Neural progenitor cell (in vitro differentiated cells): ENCODE results near the gene NPY2R. TPM values are rescaled to one million over a fixed set of nuclear protein-coding genes. Genes with fewer than 3 reads are reported as not detected.

Experiments
- DNase-seq: peaks from one replicate; pipeline ENCODE4 v3.0.0-alpha.2; 2016; ENCODE audit warnings: low spot score
- H2AFZ ChIP-seq: fragments of 200-600 bp; sonication (generic); replicated peaks from 2 replicates; pipeline ENCODE4 v1.6.1; 2016; ENCODE audit warnings: antibody characterized with exemption
- H3F3A ChIP-seq: fragments of 200-600 bp; sonication (generic); 2 replicates; pipeline ENCODE4 v1.6.1; 2016; ENCODE audit warnings: antibody characterized with exemption, low read depth
- H3K27ac ChIP-seq: fragments of 200-600 bp; sonication (generic); 2 replicates; pipeline ENCODE4 v1.5.1; 2016; ENCODE audit warnings: mild to moderate bottlenecking
- H3K27me3 ChIP-seq: fragments of 200-600 bp; sonication (generic); 2 replicates; pipeline ENCODE4 v1.6.1; 2016; ENCODE audit warnings: mild to moderate bottlenecking, moderate library complexity
- H3K36me3 ChIP-seq: fragments of 200-600 bp; sonication (generic); 2 replicates; pipeline ENCODE4 v1.5.1; 2016
- H3K4me1 ChIP-seq: fragments of 200-600 bp; sonication (generic); 2 replicates; pipeline ENCODE4 v1.6.1; 2016; ENCODE audit warnings: mixed run types
- H3K4me2 ChIP-seq: fragments of 200-600 bp; sonication (generic); 2 replicates; pipeline ENCODE4 v1.6.1; 2016
- H3K4me3 ChIP-seq: fragments of 200-600 bp; sonication (generic); 2 replicates; pipeline ENCODE4 v1.5.1; 2016
- H3K79me2 ChIP-seq: fragments of 200-600 bp; sonication (generic); 2 replicates; pipeline ENCODE4 v1.6.1; 2016; ENCODE audit warnings: low read depth
- H3K9ac ChIP-seq: fragments of 200-600 bp; sonication (generic); 2 replicates; pipeline ENCODE4 v1.6.1; 2016
- H3K9me3 ChIP-seq: fragments of 200-600 bp; sonication (generic); 2 replicates; pipeline ENCODE4 v1.5.1; 2016; ENCODE audit warnings: low read depth
- H4K20me1 ChIP-seq: fragments of 200-600 bp; sonication (generic); 2 replicates; pipeline ENCODE4 v1.6.1; 2016; ENCODE audit warnings: low read depth
- H3K27ac Mint-ChIP-seq: 3 replicates; pipeline ENCODE4 v1.8.0; 2021; ENCODE audit warnings: mixed read lengths
- H3K27me3 Mint-ChIP-seq: 2 replicates; pipeline ENCODE4 v1.8.0; 2022; ENCODE audit warnings: low read depth, mild to moderate bottlenecking, inconsistent platforms, moderate library complexity, mixed read lengths; ENCODE audit not compliant: insufficient read depth
- H3K36me3 Mint-ChIP-seq: 3 replicates; pipeline ENCODE4 v1.8.0; 2021; ENCODE audit warnings: mixed read lengths
- H3K4me1 Mint-ChIP-seq: 3 replicates; pipeline ENCODE4 v1.8.0; 2021; ENCODE audit warnings: mixed read lengths
- H3K4me3 Mint-ChIP-seq: 3 replicates; pipeline ENCODE4 v1.8.0; 2021; ENCODE audit warnings: mild to moderate bottlenecking, moderate library complexity, mixed read lengths
- H3K9me3 Mint-ChIP-seq: 3 replicates; pipeline ENCODE4 v1.8.0; 2020; ENCODE audit warnings: mixed read lengths
- EZH2 ChIP-seq: fragments of 200-600 bp; sonication (generic); IDR thresholded peaks from 2 replicates; pipeline ENCODE4 v1.6.1; 2017; ENCODE audit warnings: antibody characterized with exemption, mild to moderate bottlenecking, moderate library complexity
- EZH2phosphoT487 ChIP-seq: fragments of 200-600 bp; sonication (generic); IDR thresholded peaks from 2 replicates; pipeline ENCODE4 v1.6.1; 2017; ENCODE audit warnings: antibody characterized with exemption
- total RNA-seq: library from RNA; depleted of rRNA; stranded (reverse); fragments of >200 nt; gene quantifications from 2 replicates; pipeline ENCODE4 v1.2.3, GENCODE V29; 2015; ENCODE audit warnings: low replicate concordance
- TF ChIP-seq, protein P1 (sequence below): fragments of 200-600 bp; sonication (generic); IDR thresholded peaks from 2 replicates; pipeline ENCODE4 v1.5.1; 2017; ENCODE audit warnings: antibody characterized with exemption, mild to moderate bottlenecking

NPY2R gene
- total RNA-seq, 1 donor from 2014 or later: 8.5 TPM

DNA sequence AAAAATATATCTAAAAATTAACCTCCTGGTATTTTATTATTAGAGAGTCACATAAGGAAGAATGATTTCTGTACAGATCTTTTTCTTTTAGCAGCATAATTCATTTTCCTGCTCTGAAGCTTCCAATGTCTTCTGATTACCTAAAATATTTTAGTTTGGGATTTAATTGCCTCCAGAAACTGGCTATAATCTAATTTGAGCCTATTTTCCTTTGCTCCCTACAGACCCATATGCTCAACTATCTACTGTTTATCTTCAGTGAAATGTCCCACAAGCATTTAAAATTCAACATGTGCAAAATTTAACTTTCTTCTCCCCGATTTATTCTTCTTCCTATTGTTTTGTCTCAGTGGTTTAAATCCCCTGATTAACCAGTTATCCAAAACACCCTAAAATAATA, 29.1 kb downstream of the NPY2R start:
- H3K36me3 ChIP-seq: no peaks in the 10 kb centered on the region
- no peak for TF ChIP-seq EZH2
- no peak for TF ChIP-seq EZH2phosphoT487
- TF ChIP-seq, protein P1, sequence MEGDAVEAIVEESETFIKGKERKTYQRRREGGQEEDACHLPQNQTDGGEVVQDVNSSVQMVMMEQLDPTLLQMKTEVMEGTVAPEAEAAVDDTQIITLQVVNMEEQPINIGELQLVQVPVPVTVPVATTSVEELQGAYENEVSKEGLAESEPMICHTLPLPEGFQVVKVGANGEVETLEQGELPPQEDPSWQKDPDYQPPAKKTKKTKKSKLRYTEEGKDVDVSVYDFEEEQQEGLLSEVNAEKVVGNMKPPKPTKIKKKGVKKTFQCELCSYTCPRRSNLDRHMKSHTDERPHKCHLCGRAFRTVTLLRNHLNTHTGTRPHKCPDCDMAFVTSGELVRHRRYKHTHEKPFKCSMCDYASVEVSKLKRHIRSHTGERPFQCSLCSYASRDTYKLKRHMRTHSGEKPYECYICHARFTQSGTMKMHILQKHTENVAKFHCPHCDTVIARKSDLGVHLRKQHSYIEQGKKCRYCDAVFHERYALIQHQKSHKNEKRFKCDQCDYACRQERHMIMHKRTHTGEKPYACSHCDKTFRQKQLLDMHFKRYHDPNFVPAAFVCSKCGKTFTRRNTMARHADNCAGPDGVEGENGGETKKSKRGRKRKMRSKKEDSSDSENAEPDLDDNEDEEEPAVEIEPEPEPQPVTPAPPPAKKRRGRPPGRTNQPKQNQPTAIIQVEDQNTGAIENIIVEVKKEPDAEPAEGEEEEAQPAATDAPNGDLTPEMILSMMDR: no peak
- no peak overlapping the region for H3K4me2 ChIP-seq
- Mint-ChIP-seq H3K27ac (no peak overlapping the region), H3K27me3 (no peaks in the 10 kb centered on the region), H3K4me3 (no peak overlapping the region), H3K9me3 (no peaks in the 10 kb centered on the region), H3K36me3 (no peaks in the 10 kb centered on the region), H3K4me1 (no peaks in the 10 kb centered on the region)
- H3K27ac ChIP-seq: no peak overlapping the region
- peaks cover 8% of the 10 kb centered on the region for H3K9me3 ChIP-seq
- H3K79me2 ChIP-seq: no peaks in the 10 kb centered on the region
- H3F3A ChIP-seq: no peaks in the 10 kb centered on the region
- H3K4me1 ChIP-seq: no peaks in the 10 kb centered on the region
- H3K9ac ChIP-seq: no peak overlapping the region
- H3K4me3 ChIP-seq: no peak overlapping the region
- no peaks in the 10 kb centered on the region for H4K20me1 ChIP-seq
- no peak for DNase-seq
- no peaks in the 10 kb centered on the region for H3K27me3 ChIP-seq
- no peak overlapping the region for H2AFZ ChIP-seq

DNA sequence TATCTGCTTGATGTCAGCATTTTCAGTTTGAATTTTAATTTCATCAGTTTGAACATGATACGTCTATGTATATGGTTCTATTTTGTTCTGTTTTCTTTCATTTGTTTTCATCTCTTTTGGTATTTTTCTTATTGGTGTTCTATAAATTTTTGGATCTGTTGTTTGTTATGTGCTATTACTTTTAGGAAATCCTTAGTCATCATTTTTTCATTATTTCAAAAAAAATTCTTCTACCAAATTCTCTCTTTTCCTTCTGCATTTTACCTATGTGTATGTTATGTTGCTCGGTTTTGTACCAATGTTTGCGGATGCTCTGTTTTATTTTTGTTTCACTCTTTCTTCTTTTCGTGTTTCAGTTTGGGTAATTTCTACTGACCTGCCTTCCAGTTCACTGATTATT, 32.8 kb downstream of the NPY2R start:
- H3K36me3 ChIP-seq: no peaks in the 10 kb centered on the region
- TF ChIP-seq EZH2 (no peak), EZH2phosphoT487 (no peak)
- TF ChIP-seq, protein P1: no peak

DNA sequence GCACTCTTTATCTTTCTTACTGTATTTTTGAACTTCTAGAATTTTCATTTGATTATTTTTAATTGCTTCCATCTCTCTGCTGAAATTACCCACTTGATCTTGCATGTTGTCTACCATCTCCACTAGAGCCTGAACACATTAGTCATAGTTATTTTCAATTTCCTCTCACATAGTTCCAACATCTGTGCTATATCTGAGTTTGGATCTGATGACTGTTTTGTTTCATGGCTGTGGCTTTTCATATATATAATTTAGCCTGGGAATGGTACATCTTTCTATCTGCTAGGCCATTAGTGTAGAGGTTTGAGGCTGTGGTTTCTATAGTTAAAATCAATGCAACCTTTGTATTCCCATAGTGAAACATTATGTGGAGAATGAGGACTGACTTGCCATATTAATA, 33.2 kb downstream of the NPY2R start:
- H3K9ac ChIP-seq: no peak overlapping the region
- H3K36me3 ChIP-seq: no peaks in the 10 kb centered on the region
- H2AFZ ChIP-seq: no peak overlapping the region
- Mint-ChIP-seq H3K4me3 (no peak overlapping the region), H3K4me1 (peaks cover under 1% of the 10 kb centered on the region), H3K9me3 (peaks cover 2% of the 10 kb centered on the region), H3K36me3 (no peaks in the 10 kb centered on the region), H3K27ac (no peak overlapping the region), H3K27me3 (peaks cover 5% of the 10 kb centered on the region)
- no peak overlapping the region for H3K27ac ChIP-seq
- H3K79me2 ChIP-seq: no peaks in the 10 kb centered on the region
- no peaks in the 10 kb centered on the region for H4K20me1 ChIP-seq
- H3K9me3 ChIP-seq: peaks cover 8% of the 10 kb centered on the region
- no peaks in the 10 kb centered on the region for H3K4me1 ChIP-seq
- H3F3A ChIP-seq: no peaks in the 10 kb centered on the region
- DNase-seq: no peak
- no peak overlapping the region for H3K4me2 ChIP-seq
- no peak overlapping the region for H3K4me3 ChIP-seq
- TF ChIP-seq EZH2 (no peak), EZH2phosphoT487 (no peak)
- TF ChIP-seq, protein P1: no peak
- H3K27me3 ChIP-seq: no peaks in the 10 kb centered on the region

More for the DNA sequence above, 32.8 kb downstream of the NPY2R start:
- Histone ChIP-seq H2AFZ (no peak overlapping the region), H3K79me2 (no peaks in the 10 kb centered on the region), H3K27me3 (no peaks in the 10 kb centered on the region), H3K9ac (no peak overlapping the region), H3K4me3 (no peak overlapping the region), H3K9me3 (peaks cover 8% of the 10 kb centered on the region), H3K4me1 (no peaks in the 10 kb centered on the region), H4K20me1 (no peaks in the 10 kb centered on the region), H3F3A (no peaks in the 10 kb centered on the region), H3K4me2 (no peak overlapping the region), H3K27ac (no peak overlapping the region)
- no peak overlapping the region for H3K27ac Mint-ChIP-seq
- H3K9me3 Mint-ChIP-seq: no peaks in the 10 kb centered on the region
- no peak for DNase-seq
- no peaks in the 10 kb centered on the region for H3K4me1 Mint-ChIP-seq
- no peak overlapping the region for H3K4me3 Mint-ChIP-seq
- peaks cover under 1% of the 10 kb centered on the region for H3K27me3 Mint-ChIP-seq
- no peaks in the 10 kb centered on the region for H3K36me3 Mint-ChIP-seq

DNA sequence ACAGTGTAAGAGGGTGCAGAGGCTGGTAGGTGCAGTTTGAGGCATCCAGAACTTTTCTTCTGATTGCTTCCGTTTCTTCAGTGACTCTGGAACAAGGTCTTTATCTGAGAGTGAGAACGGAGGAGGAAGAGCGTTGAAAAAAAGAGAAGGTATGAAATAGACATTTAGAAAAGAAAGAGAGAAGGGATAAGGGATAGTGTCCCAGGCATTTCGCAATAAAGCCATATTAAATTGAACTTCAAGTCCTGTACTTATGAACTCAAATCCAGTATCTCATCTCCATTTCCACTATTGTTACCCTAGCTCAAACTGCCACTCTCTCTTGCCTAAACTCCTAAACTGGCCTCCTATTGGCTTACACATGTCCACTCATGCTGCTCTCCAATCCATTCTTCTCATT, 36.7 kb downstream of the NPY2R start:
- Histone ChIP-seq H3K27ac (no peak overlapping the region), H3K27me3 (no peaks in the 10 kb centered on the region), H3K4me1 (peaks cover 28% of the 10 kb centered on the region), H3K9me3 (peaks cover 8% of the 10 kb centered on the region), H3K79me2 (no peaks in the 10 kb centered on the region), H3K36me3 (no peaks in the 10 kb centered on the region), H3K9ac (no peak overlapping the region), H3F3A (peaks cover 32% of the 10 kb centered on the region), H2AFZ (peak overlapping the region; percentile 14), H3K4me3 (no peak overlapping the region), H3K4me2 (no peak overlapping the region), H4K20me1 (no peaks in the 10 kb centered on the region)
- Mint-ChIP-seq H3K4me3 (no peak overlapping the region), H3K9me3 (peaks cover 5% of the 10 kb centered on the region), H3K27me3 (peaks cover 12% of the 10 kb centered on the region), H3K36me3 (peaks cover 2% of the 10 kb centered on the region), H3K27ac (no peak overlapping the region), H3K4me1 (peaks cover 22% of the 10 kb centered on the region)
- no peak for DNase-seq
- TF ChIP-seq, protein P1: no peak
- TF ChIP-seq EZH2: no peak
- no peak for TF ChIP-seq EZH2phosphoT487
